Neuronal stem cell (in vitro differentiated cells): ENCODE measurements around the gene LCN10.

Source experiments
- DNase-seq: peaks from one replicate; pipeline ENCODE4 v3.0.0-alpha.2; 2013; ENCODE audit warnings: low spot score
- H2AFZ ChIP-seq: one replicate; pipeline ENCODE4 v1.6.1; 2013; ENCODE audit warnings: mild to moderate bottlenecking, low read length, inconsistent platforms
- H2AK5ac ChIP-seq: 2 replicates; pipeline ENCODE4 v1.6.1; 2013; ENCODE audit warnings: low read depth, mild to moderate bottlenecking, inconsistent platforms, low read length, moderate library complexity, mixed read lengths
- H2BK120ac ChIP-seq: 2 replicates; pipeline ENCODE4 v1.6.1; 2013; ENCODE audit warnings: low read depth, mild to moderate bottlenecking, inconsistent platforms, low read length, moderate library complexity, mixed read lengths
- H2BK12ac ChIP-seq: one replicate; pipeline ENCODE4 v1.6.1; 2013; ENCODE audit warnings: low read length, inconsistent platforms
- H2BK15ac ChIP-seq: 2 replicates; pipeline ENCODE4 v1.6.1; 2013; ENCODE audit warnings: mild to moderate bottlenecking, low read length, inconsistent platforms, mixed read lengths
- H2BK5ac ChIP-seq: one replicate; pipeline ENCODE4 v1.6.1; 2013; ENCODE audit warnings: inconsistent platforms, mild to moderate bottlenecking, low read length, moderate library complexity
- H3K14ac ChIP-seq: one replicate; pipeline ENCODE4 v1.6.1; 2013; ENCODE audit warnings: low read length, inconsistent platforms
- H3K18ac ChIP-seq: 2 replicates; pipeline ENCODE4 v1.6.1; 2013; ENCODE audit warnings: low read length, inconsistent platforms
- H3K23ac ChIP-seq: 2 replicates; pipeline ENCODE4 v1.6.1; 2013; ENCODE audit warnings: low read depth, mild to moderate bottlenecking, mixed read lengths, low read length, inconsistent platforms; ENCODE audit not compliant: poor library complexity
- H3K27ac ChIP-seq: replicated peaks from 3 replicates; pipeline ENCODE4 v1.5.1; 2013; ENCODE audit warnings: low read length, inconsistent platforms
- H3K27me3 ChIP-seq, 3 experiments: 2 replicates each; pipeline ENCODE4 v1.6.1; 2013; ENCODE audit warnings: low read length in 3 of 3, mild to moderate bottlenecking in 2 of 3, inconsistent platforms in 1 of 3, low read depth in 1 of 3, mixed read lengths in 1 of 3, moderate library complexity in 1 of 3; ENCODE audit not compliant: control insufficient read depth in 3 of 3, insufficient read depth in 3 of 3
- H3K36me3 ChIP-seq, 2 donors: replicated peaks in 1 of 2; 2 replicates each; pipeline ENCODE4 v1.6.1; 2013; ENCODE audit warnings: low read length in 2 of 2; ENCODE audit not compliant: control insufficient read depth in 2 of 2, insufficient read depth in 2 of 2
- H3K4ac ChIP-seq: 2 replicates; pipeline ENCODE4 v1.6.1; 2013; ENCODE audit warnings: inconsistent platforms, mild to moderate bottlenecking, low read length, moderate library complexity
- H3K4me1 ChIP-seq, 2 donors: 1 replicate in 1 of 2; 2 replicates in 1 of 2; pipeline ENCODE4 v1.6.1; 2013; ENCODE audit warnings: low read length in 2 of 2, low read depth in 1 of 2; ENCODE audit not compliant: control insufficient read depth in 2 of 2, insufficient read depth in 1 of 2
- H3K4me2 ChIP-seq: one replicate; pipeline ENCODE4 v1.6.1; 2013; ENCODE audit warnings: mild to moderate bottlenecking, low read length, inconsistent platforms; ENCODE audit not compliant: insufficient read depth, poor library complexity, severe bottlenecking
- H3K4me3 ChIP-seq, 2 donors: 2 replicates each; pipeline ENCODE4 v1.5.1; 2013; ENCODE audit warnings: low read length in 2 of 2, mild to moderate bottlenecking in 2 of 2, inconsistent platforms in 1 of 2, moderate library complexity in 1 of 2
- H3K79me1 ChIP-seq: one replicate; pipeline ENCODE4 v1.6.1; 2013; ENCODE audit warnings: low read depth, mild to moderate bottlenecking, inconsistent platforms, low read length, moderate library complexity
- H3K9ac ChIP-seq: one replicate; pipeline ENCODE4 v1.6.1; 2013; ENCODE audit warnings: mild to moderate bottlenecking, low read depth, low read length, inconsistent platforms; ENCODE audit not compliant: poor library complexity
- H3K9me3 ChIP-seq, 2 donors: replicated peaks in 1 of 2; 2 replicates each; pipeline versions ENCODE3 to v1.6.1; 2013; ENCODE audit warnings: low read length in 2 of 2, mild to moderate bottlenecking in 2 of 2, inconsistent platforms in 1 of 2, low read depth in 1 of 2, mixed read lengths in 1 of 2, moderate library complexity in 1 of 2; ENCODE audit not compliant: control insufficient read depth in 2 of 2, insufficient read depth in 1 of 2
- H4K8ac ChIP-seq: one replicate; pipeline ENCODE4 v1.6.1; 2013; ENCODE audit warnings: low read depth, mild to moderate bottlenecking, inconsistent platforms, low read length, moderate library complexity
- H4K91ac ChIP-seq: one replicate; pipeline ENCODE4 v1.6.1; 2013; ENCODE audit warnings: low read length, low read depth, mild to moderate bottlenecking, inconsistent platforms; ENCODE audit not compliant: poor library complexity
- WGBS, 2 donors: extraction: QIAGEN DNeasy Blood & Tissue Kit; methylation state at CpG; one replicate each; pipeline ENCODE4 v1.1.7; 2013; ENCODE audit warnings: missing lambda C conversion rate in 2 of 2, mixed read lengths in 1 of 2; ENCODE audit not compliant: insufficient read length in 2 of 2, insufficient replicate concordance in 1 of 2; ENCODE audit errors: extremely low coverage in 2 of 2; 5-methylcytosine and 5-hydroxymethylcytosine counted together

Gene LCN10

GRCh38 chr9:136782452-136782851 is 39.7 kb upstream of the LCN10 start:
- H3K27me3 ChIP-seq: peaks cover 0 to 50% (median 0%) of the 10 kb centered on the region in 3 experiments
- no peaks in the 10 kb centered on the region for H3K36me3 ChIP-seq
- no peaks in the 10 kb centered on the region for H3K79me1 ChIP-seq
- H2BK12ac ChIP-seq: no peak overlapping the region
- H3K4me2 ChIP-seq: no peak overlapping the region
- H3K27ac ChIP-seq: no peak overlapping the region
- no peak overlapping the region for H4K91ac ChIP-seq
- no peak for DNase-seq
- no peak overlapping the region for H3K4ac ChIP-seq
- H3K18ac ChIP-seq: no peak overlapping the region
- H2BK5ac ChIP-seq: no peak overlapping the region
- H3K4me1 ChIP-seq: peaks cover 0 to 4% of the 10 kb centered on the region in 2 donors
- H2AK5ac ChIP-seq: no peak overlapping the region
- H3K9me3 ChIP-seq: no peaks in the 10 kb centered on the region
- no peak overlapping the region for H3K4me3 ChIP-seq
- H3K23ac ChIP-seq: no peak overlapping the region
- no peak overlapping the region for H3K9ac ChIP-seq
- H3K14ac ChIP-seq: no peak overlapping the region
- H2BK120ac ChIP-seq: no peak overlapping the region
- WGBS, 2 donors: no CpG with 5 or more reads among the region's 3 CpGs
- no peak overlapping the region for H2BK15ac ChIP-seq
- H2AFZ ChIP-seq: no peak overlapping the region
- H4K8ac ChIP-seq: no peak overlapping the region

GRCh38 chr9:136779808-136780207 is 37.1 kb upstream of the LCN10 start:
- Histone ChIP-seq H3K79me1 (no peaks in the 10 kb centered on the region), H2AFZ (no peak overlapping the region), H3K23ac (no peak overlapping the region), H3K9ac (no peak overlapping the region), H3K14ac (no peak overlapping the region), H3K4ac (no peak overlapping the region), H3K4me3 (no peak overlapping the region), H2BK120ac (no peak overlapping the region), H3K27ac (no peak overlapping the region), H2BK15ac (no peak overlapping the region), H4K8ac (no peak overlapping the region), H3K4me2 (no peak overlapping the region), H3K9me3 (no peaks in the 10 kb centered on the region), H3K36me3 (no peaks in the 10 kb centered on the region), H2BK12ac (no peak overlapping the region), H2AK5ac (no peak overlapping the region), H3K27me3 (peaks cover 0 to 57% (median 0%) of the 10 kb centered on the region in 3 experiments), H2BK5ac (no peak overlapping the region), H3K18ac (no peak overlapping the region), H3K4me1 (peaks cover 0 to under 1% of the 10 kb centered on the region in 2 donors), H4K91ac (no peak overlapping the region)
- no peak for DNase-seq
- WGBS, 2 donors: no CpG with 5 or more reads among the region's 5 CpGs

DNA sequence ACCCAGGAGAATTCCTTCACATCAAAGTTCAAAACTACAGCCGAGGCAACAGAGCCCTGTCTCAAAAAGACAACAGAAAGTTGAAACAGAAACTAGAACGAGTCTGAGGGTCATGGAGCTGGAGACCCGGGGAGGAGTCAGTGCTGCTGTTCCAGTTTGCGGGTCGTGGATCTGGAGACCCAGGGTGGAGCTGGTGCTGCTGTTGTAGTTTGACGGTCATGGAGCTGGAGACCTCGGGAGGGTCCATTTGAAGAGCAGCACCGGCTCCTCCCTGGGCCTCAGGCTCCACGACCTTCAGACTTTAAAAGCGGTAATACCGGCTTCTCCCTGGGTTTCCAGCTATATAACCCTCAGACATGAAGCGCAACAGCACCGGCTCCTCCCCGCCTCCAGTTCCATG is 34.6 kb upstream of the LCN10 start:
- no peak overlapping the region for H2AK5ac ChIP-seq
- H2BK5ac ChIP-seq: no peak overlapping the region
- WGBS, 2 donors: no CpG with 5 or more reads among the region's 14 CpGs
- H2BK120ac ChIP-seq: no peak overlapping the region
- no peak overlapping the region for H3K4ac ChIP-seq
- peak overlapping the region; percentile 46 for H2AFZ ChIP-seq
- no peak overlapping the region for H3K27ac ChIP-seq
- no peaks in the 10 kb centered on the region for H3K4me1 ChIP-seq
- no peak overlapping the region for H3K4me2 ChIP-seq
- H3K9me3 ChIP-seq: peaks cover 6 to 12% of the 10 kb centered on the region in 2 donors
- H3K18ac ChIP-seq: no peak overlapping the region
- no peak overlapping the region for H4K8ac ChIP-seq
- no peak overlapping the region for H3K9ac ChIP-seq
- H4K91ac ChIP-seq: no peak overlapping the region
- no peak overlapping the region for H3K4me3 ChIP-seq
- no peak overlapping the region for H2BK12ac ChIP-seq
- H3K36me3 ChIP-seq: no peaks in the 10 kb centered on the region
- H3K27me3 ChIP-seq: peaks cover 0 to 47% (median 0%) of the 10 kb centered on the region in 3 experiments
- no peaks in the 10 kb centered on the region for H3K79me1 ChIP-seq
- no peak overlapping the region for H3K14ac ChIP-seq
- no peak for DNase-seq
- no peak overlapping the region for H2BK15ac ChIP-seq
- no peak overlapping the region for H3K23ac ChIP-seq

GRCh38 chr9:136776947-136777346 is 34.2 kb upstream of the LCN10 start:
- Histone ChIP-seq H3K4me1 (no peaks in the 10 kb centered on the region), H3K14ac (no peak overlapping the region), H3K4me2 (no peak overlapping the region), H3K4me3 (no peak overlapping the region), H2BK12ac (no peak overlapping the region), H3K79me1 (no peaks in the 10 kb centered on the region), H3K18ac (no peak overlapping the region), H3K23ac (no peak overlapping the region), H3K9ac (no peak overlapping the region), H3K36me3 (no peaks in the 10 kb centered on the region), H2AK5ac (no peak overlapping the region), H3K27me3 (peaks cover 0 to 42% (median 0%) of the 10 kb centered on the region in 3 experiments), H3K9me3 (peaks cover 6 to 12% of the 10 kb centered on the region in 2 donors), H2BK5ac (no peak overlapping the region), H4K91ac (no peak overlapping the region), H2AFZ (peak overlapping the region; percentile 46), H2BK15ac (no peak overlapping the region), H3K27ac (no peak overlapping the region), H3K4ac (no peak overlapping the region), H4K8ac (no peak overlapping the region), H2BK120ac (no peak overlapping the region)
- WGBS, 2 donors: no CpG with 5 or more reads among the region's 7 CpGs
- no peak for DNase-seq
